Measurements from ENCODE around the gene SDHAF3. TPM values are rescaled to one million over a fixed set of nuclear protein-coding genes. Genes with fewer than 3 reads are reported as not detected.

SDHAF3 gene
- total RNA-seq, 2 donors from 2014 or later: 4.4 to 15.8 TPM

DNA sequence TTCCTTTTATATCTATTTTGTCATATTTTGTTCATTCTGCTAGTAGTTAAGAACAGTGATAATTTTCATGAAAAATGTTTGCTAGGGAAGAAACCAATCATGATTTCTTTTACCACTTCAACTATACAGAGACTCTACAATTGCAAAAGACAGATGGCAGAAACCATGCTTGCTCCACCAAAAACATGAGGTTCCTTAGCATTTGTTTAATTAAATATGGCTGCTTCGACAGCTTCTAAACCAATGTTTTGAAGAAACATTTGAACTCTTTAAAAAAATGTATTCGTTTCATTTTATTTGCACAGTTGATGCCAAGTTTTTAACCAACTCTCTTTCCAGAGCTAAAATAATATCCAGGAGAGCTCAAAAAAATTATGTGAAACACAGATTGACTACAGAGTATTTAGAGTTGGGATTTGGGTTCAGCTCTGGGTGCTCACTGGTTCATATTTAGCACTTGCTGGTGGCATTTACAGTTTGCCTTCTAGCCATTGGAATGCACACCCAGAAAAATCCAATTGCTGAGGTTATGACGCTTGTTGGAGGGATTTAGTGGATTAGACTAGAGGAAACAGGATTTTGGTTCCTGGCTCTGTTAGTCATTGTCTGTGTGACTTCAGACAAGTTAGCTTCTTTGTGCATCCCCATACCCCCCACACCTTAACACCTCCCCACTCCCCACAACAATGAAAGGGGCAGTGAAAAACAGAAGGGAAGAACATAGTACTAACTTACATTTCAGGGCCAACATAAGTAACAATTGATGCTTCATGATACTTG is 35.8 kb upstream of the SDHAF3 start:
- no peaks in the 10 kb centered on the region for H3K4me1 ChIP-seq
- no peak for DNase-seq (ENCODE audit: low spot score)
- TF ChIP-seq, protein P1, sequence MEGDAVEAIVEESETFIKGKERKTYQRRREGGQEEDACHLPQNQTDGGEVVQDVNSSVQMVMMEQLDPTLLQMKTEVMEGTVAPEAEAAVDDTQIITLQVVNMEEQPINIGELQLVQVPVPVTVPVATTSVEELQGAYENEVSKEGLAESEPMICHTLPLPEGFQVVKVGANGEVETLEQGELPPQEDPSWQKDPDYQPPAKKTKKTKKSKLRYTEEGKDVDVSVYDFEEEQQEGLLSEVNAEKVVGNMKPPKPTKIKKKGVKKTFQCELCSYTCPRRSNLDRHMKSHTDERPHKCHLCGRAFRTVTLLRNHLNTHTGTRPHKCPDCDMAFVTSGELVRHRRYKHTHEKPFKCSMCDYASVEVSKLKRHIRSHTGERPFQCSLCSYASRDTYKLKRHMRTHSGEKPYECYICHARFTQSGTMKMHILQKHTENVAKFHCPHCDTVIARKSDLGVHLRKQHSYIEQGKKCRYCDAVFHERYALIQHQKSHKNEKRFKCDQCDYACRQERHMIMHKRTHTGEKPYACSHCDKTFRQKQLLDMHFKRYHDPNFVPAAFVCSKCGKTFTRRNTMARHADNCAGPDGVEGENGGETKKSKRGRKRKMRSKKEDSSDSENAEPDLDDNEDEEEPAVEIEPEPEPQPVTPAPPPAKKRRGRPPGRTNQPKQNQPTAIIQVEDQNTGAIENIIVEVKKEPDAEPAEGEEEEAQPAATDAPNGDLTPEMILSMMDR (IDR thresholded peaks at IDR 0.05): no peak
- H3K27ac ChIP-seq: no peak overlapping the region
- no peaks in the 10 kb centered on the region for H3K9me3 ChIP-seq
- H3K36me3 ChIP-seq: no peaks in the 10 kb centered on the region
- H3K27me3 ChIP-seq: no peaks in the 10 kb centered on the region
- no peak overlapping the region for H3K4me3 ChIP-seq

DNA sequence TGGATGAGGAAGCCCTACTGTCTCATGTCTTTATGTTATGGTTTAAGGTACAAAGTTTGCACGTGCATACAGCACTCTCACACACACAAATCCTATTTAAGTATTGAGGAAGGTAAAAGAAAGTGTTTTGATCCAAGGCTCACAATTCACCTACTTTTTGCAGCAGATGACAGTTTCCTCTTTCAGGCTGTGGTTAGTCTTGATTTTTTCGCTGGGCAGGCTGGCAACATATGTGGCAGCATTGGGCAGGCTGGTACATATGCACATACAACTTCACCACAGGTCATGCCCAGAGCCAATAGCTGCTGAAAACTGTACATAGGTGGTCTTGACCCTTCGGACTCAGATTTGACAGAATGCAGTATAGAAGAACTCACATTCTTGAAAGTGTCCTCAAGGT is 29.1 kb upstream of the SDHAF3 start:
- Histone ChIP-seq H3K4me3 (no peak overlapping the region), H3K27me3 (no peaks in the 10 kb centered on the region), H3K4me1 (no peaks in the 10 kb centered on the region), H3K9me3 (no peaks in the 10 kb centered on the region), H3K27ac (no peak overlapping the region), H3K36me3 (no peaks in the 10 kb centered on the region)
- no peak for DNase-seq (ENCODE audit: low spot score)
- TF ChIP-seq, protein P1 (IDR thresholded peaks at IDR 0.05): no peak

DNA sequence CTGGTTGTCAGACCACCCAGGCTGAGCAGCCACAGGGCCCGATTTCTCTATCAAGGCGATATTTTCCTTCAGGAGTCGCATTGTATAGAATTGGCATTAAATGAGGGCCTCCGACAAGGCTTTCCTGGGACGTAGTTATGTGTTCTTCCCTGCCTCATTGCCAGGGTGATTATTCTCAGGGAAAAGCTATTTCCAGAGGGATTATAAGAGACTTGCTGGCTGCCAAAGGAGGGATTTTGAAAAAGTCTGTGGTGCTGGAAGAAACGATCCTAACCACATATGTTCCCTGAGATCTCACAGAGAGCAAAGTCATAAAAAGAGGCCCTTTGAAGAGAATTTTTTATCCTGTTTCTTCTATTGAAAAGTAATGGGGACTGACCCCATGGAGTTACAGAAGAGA is 27.7 kb upstream of the SDHAF3 start:
- H3K9me3 ChIP-seq: no peaks in the 10 kb centered on the region
- no peaks in the 10 kb centered on the region for H3K36me3 ChIP-seq
- no peak overlapping the region for H3K4me3 ChIP-seq
- DNase-seq (ENCODE audit: low spot score): no peak
- H3K4me1 ChIP-seq: no peaks in the 10 kb centered on the region
- no peak overlapping the region for H3K27ac ChIP-seq
- TF ChIP-seq, protein P1 (IDR thresholded peaks at IDR 0.05): no peak
- no peaks in the 10 kb centered on the region for H3K27me3 ChIP-seq

DNA sequence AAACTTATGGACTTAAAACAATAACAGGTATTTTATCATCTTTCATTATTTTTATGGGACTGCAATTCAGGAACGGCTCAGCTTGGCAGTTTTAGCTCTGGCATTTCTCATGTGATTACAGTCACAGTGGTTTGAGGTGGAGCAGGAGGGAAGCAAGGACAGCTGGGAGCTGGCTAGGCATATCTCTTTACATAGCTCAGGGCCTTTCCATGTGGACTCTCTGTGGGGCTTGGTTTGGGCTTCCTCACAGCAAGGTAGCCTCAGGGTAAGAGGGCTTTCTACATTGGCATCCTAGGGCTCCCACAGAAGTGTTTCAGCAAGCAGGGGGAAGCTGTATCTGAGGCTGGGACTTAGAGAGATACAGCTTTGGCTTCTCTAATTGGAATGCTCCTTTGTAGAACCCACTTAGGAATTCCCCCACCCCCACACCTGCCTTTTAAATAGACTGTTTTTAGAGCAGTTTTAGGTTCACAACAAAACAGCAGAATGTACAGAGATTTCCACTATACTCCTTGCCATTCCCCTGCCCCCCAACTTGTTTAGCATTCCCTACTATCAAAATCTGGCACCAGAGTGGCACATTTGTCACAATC is 26.6 kb upstream of the SDHAF3 start:
- no peak for DNase-seq (ENCODE audit: low spot score)
- no peaks in the 10 kb centered on the region for H3K9me3 ChIP-seq
- H3K27me3 ChIP-seq: no peaks in the 10 kb centered on the region
- no peaks in the 10 kb centered on the region for H3K4me1 ChIP-seq
- TF ChIP-seq, protein P1 (IDR thresholded peaks at IDR 0.05): no peak
- H3K27ac ChIP-seq: no peak overlapping the region
- no peaks in the 10 kb centered on the region for H3K36me3 ChIP-seq
- H3K4me3 ChIP-seq: no peak overlapping the region

DNA sequence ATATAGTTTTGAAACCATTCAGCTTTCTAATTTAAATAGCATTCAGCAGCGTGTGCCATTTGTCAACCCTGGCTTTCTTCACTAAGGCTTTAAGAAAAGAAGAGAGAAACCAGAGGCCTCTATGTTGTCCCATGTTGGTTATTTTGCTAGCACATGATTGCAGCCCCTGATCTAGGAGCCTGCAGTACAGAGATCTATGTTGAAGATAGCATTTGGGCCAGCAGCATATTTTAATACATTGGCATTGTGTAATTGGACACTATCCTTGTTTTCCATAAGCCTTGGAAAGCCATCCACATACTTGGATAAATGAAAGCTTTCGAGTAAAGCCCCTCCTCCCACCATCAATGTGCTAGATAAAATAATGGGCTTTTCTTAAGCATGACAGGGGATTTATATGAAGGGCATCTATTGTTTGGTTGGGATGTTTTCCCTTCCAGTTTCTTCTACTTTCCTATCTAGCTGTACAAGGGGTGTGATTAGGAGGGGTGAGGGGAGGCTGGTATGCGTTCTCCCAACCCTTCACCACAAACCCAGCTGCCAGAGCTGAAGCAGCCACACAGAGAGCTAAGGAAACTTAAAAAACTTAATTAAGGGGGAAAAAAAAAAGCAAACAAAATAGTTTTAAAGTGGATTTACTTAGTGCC is 23.1 kb upstream of the SDHAF3 start:
- Histone ChIP-seq H3K36me3 (no peaks in the 10 kb centered on the region), H3K9me3 (no peaks in the 10 kb centered on the region), H3K4me1 (no peaks in the 10 kb centered on the region), H3K4me3 (no peak overlapping the region), H3K27ac (no peak overlapping the region), H3K27me3 (no peaks in the 10 kb centered on the region)
- TF ChIP-seq, protein P1 (IDR thresholded peaks at IDR 0.05): no peak
- DNase-seq (ENCODE audit: low spot score): no peak

All from right atrium auricular region (tissue), 2 donors.